PFSK-1 (cell line): ENCODE data around the gene TWF2.

ENCODE experiments used
- FOXP2 ChIP-seq: optimal IDR thresholded peaks from 2 replicates; pipeline ENCODE3; 2011; ENCODE audit warnings: borderline replicate concordance, control low read depth, inconsistent platforms; ENCODE audit not compliant: insufficient read depth; ENCODE audit errors: extremely low read length, extremely low read depth
- POLR2AphosphoS5 ChIP-seq: IDR thresholded peaks from 2 replicates; pipeline ENCODE4 v1.6.1; 2012; ENCODE audit warnings: low read depth, mild to moderate bottlenecking, control low read depth, low read length, moderate library complexity
- REST ChIP-seq, 2 experiments: IDR thresholded peaks; 2 replicates each; pipeline versions ENCODE4 v1.6.1 to v1.8.0; 2011 to 2012; ENCODE audit warnings: low read depth in 2 of 2, low read length in 2 of 2, control low read depth in 1 of 2, inconsistent platforms in 1 of 2, mild to moderate bottlenecking in 1 of 2, moderate library complexity in 1 of 2; ENCODE audit not compliant: insufficient read depth in 1 of 2
- SIN3A ChIP-seq: IDR thresholded peaks from 2 replicates; pipeline ENCODE4 v1.6.1; 2012; ENCODE audit warnings: mild to moderate bottlenecking, low read length, moderate library complexity, borderline replicate concordance; ENCODE audit not compliant: insufficient read depth
- TAF1 ChIP-seq: IDR thresholded peaks from 2 replicates; pipeline ENCODE4 v1.6.1; 2012; ENCODE audit warnings: low read length, control low read depth, borderline replicate concordance; ENCODE audit not compliant: insufficient read depth

The TWF2 gene

GRCh38 chr3:52197499-52197841 is 41.5 kb downstream of the TWF2 start:
- no peak for TF ChIP-seq POLR2AphosphoS5
- TF ChIP-seq TAF1: no peak
- TF ChIP-seq FOXP2: no peak
- TF ChIP-seq SIN3A: no peak
- TF ChIP-seq REST (IDR thresholded peaks at IDR 0.05; ENCODE audit: insufficient read depth in 1 of 2, low read depth in 2 of 2, low read length in 2 of 2): no peak

- no peak for TF ChIP-seq FOXP2
Measured at GRCh38 chr3:52196977-52197376, 42.0 kb downstream of the TWF2 start.

- no peak for TF ChIP-seq POLR2AphosphoS5
- no peak for TF ChIP-seq TAF1
- no peak for TF ChIP-seq SIN3A
- no peak for TF ChIP-seq FOXP2
- no peak for TF ChIP-seq REST (IDR thresholded peaks at IDR 0.05; ENCODE audit: insufficient read depth in 1 of 2, low read depth in 2 of 2, low read length in 2 of 2)
Measured at GRCh38 chr3:52195823-52196331, 43.1 kb downstream of the TWF2 start.

- no peak for TF ChIP-seq SIN3A
- no peak for TF ChIP-seq TAF1
- no peak for TF ChIP-seq POLR2AphosphoS5
- TF ChIP-seq REST (IDR thresholded peaks at IDR 0.05; ENCODE audit: insufficient read depth in 1 of 2, low read depth in 2 of 2, low read length in 2 of 2): no peak
- TF ChIP-seq FOXP2: no peak
Measured at GRCh38 chr3:52195291-52195597, 43.7 kb downstream of the TWF2 start.

GRCh38 chr3:52194485-52195290 is 44.3 kb downstream of the TWF2 start:
- TF ChIP-seq FOXP2: no peak
- TF ChIP-seq TAF1: no peak
- TF ChIP-seq REST (IDR thresholded peaks at IDR 0.05; ENCODE audit: insufficient read depth in 1 of 2, low read depth in 2 of 2, low read length in 2 of 2): no peak
- TF ChIP-seq SIN3A: no peak
- TF ChIP-seq POLR2AphosphoS5: no peak
